Stimulated activated CD8-positive, alpha-beta memory T cell treated with anti-CD3 and anti-CD28 coated beads, Interleukin-4, amount 100 ng/mL, for 48 hours (primary cell): ENCODE measurements around the gene CCND2.
"Not testable (repeated sequence)": the region's sequence is repeated elsewhere in the genome, so short reads cannot be mapped to it uniquely, and the experiment has no call there.

ENCODE experiments used
- DNase-seq: peaks from one replicate; pipeline ENCODE4 v3.0.0-alpha.2; 2020

The CCND2 gene

DNA sequence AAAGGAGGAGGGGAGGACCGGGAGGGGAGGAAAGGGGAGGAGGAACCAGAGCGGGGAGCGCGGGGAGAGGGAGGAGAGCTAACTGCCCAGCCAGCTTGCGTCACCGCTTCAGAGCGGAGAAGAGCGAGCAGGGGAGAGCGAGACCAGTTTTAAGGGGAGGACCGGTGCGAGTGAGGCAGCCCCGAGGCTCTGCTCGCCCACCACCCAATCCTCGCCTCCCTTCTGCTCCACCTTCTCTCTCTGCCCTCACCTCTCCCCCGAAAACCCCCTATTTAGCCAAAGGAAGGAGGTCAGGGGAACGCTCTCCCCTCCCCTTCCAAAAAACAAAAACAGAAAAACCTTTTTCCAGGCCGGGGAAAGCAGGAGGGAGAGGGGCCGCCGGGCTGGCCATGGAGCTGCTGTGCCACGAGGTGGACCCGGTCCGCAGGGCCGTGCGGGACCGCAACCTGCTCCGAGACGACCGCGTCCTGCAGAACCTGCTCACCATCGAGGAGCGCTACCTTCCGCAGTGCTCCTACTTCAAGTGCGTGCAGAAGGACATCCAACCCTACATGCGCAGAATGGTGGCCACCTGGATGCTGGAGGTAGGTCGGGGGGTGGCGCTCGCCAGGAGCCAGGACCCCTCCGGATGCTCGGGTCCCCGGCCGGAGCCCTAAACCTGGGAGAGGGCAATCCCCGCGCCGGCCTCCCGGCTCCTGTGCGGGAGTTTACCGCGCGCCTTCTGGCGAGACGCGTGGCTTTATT is at the start of gene CCND2:
CCND2 (plus strand) TSS at position 111 of the 744 bp plus-strand sequence; CDS start at position 390, 279 bp downstream.
- DNase-seq: peak; percentile 87

GRCh38 chr12:4224206-4224889 is 49.2 kb upstream of the CCND2 start:
- DNase-seq: no peak

DNA sequence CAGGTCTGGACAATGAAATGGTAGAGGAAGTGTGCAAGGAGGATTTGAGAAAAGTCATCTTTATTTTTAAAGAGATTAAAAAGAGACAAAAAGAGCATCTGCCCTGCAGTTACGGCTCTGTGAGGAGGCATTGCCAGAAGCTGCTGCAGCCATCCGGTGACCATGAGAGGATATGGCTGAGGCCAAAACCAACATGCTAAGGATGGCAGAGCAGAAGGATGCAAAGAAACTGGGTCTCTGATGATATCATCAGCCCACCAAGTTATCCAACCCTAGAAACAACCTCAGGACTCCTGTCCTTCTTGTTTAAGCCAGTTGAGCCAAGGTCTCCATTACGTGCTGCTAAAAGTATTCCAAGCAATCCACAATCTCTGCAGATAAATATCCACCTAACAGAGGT is 48.0 kb upstream of the CCND2 start:
- no peak for DNase-seq

DNA sequence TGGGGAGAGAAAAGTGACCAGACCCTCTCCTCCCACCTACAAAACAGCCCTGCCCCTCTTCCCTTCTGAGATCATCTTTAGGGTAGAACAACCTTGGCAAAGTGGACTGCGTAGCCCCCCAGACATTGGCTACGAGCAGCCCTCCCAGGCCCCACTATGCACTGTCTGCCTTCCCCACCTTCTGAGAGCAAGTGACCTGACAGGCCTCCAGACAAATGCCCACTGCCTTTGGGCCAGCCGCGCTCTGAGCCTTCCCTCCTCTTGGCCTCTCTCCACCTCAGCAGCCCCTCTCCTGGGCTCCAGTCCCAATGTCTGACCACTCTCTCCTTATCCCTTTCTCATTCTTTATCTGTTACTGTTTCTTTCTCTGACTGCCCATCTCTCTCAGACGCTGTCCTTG is 46.5 kb upstream of the CCND2 start:
- DNase-seq: no peak

DNA sequence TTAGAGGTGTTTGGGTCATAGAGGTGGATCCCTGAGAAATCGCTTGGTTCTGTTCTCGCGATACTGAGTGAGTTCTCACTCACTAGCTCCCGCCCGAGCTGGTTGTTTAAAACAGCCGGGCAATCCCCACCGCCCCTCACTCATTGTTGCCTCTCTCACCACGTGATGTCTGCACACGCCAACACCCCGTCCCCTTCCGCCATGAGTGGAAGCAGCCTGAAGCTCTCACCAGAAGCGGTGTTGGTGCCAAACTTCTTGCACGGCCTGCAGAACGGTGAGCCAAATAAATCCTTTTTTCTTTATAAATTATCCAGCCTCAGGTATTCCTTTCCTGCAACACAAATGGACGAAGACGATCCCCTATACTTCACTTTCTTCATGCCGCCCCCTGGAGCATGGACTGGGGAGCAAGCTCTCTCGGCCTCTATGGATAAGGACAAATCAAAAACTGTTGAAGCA is 45.4 kb upstream of the CCND2 start:
- no peak for DNase-seq

- DNase-seq: no peak
Measured at GRCh38 chr12:4230526-4230925, 43.0 kb upstream of the CCND2 start.

DNA sequence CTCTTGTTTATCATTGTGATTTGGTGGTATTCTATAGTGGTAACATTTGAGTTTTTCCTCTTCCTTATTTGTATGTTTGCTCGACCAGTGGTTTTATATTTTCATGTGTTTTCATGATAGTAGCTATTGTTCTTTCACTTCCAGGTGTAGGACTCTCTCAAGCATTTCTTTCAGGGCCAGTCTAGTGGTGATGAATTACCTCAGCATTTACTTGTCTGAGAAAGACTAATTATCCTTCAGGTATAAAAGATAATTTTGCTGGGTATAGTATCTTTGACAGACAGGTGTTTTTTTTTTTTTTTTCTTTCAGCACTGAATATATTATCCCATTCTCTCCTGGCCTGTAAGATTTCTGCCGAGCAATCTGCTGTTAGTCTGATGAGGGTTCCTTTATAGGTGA is 35.0 kb upstream of the CCND2 start:
- DNase-seq: no peak

GRCh38 chr12:4239746-4240145 is 33.8 kb upstream of the CCND2 start:
- no peak for DNase-seq

DNA sequence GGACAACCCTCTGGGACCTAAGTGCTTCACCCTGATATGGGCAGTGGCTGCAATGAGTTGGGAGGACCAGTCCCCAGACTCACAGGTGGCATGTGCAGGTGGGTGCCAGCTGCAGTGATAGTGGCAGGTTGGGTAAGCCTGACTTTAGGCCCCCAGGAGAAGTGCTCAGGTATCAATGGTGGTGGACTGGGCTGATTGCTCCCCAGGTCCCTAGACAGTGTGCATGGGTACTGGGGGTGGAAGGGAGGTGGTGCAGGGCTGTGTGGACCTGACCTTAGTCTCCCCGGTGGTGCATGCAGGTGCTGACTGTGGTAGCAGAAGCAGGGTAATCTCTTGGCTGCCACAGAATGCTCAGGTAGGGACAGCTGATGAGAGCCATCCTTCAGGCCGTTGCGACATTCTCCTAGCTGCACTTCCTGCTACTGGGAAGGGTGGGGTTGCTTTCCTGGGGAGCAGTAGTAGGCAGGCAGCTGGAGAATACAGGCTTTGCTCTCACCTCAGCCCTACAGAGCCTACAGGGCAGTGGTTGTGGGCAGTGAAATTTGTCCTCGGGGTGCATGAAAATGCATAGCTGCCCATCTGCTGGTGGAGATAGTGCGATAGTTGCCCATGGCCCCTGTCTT is 33.3 kb upstream of the CCND2 start:
- DNase-seq: no peak

- DNase-seq: no peak
Measured at GRCh38 chr12:4240981-4241380, 32.6 kb upstream of the CCND2 start.

DNA sequence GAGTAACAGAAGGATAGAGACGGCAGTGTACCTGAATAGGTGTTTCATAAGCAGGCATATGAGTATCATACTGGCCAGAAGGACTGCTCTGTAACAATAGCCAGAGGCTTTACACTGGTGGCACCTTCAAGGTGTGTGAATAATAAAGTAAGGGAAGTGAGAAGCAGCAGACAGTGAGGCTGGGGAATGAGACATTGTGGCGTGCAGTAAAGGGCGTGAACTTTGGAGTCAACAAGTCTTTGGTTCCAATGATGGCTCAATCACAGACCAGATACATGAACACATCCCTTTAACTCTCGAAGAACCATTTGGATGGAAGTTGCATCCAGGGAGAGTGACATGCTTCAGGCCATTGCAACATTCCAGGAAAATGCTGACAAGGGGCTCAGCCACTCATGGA is 32.0 kb upstream of the CCND2 start:
- no peak for DNase-seq

GRCh38 chr12:4242595-4242994 is 31.0 kb upstream of the CCND2 start:
- DNase-seq: no peak

GRCh38 chr12:4243091-4243490 is 30.5 kb upstream of the CCND2 start:
- no peak for DNase-seq

- DNase-seq: not testable (repeated sequence)
Measured at GRCh38 chr12:4243491-4244100, 30.0 kb upstream of the CCND2 start.

DNA sequence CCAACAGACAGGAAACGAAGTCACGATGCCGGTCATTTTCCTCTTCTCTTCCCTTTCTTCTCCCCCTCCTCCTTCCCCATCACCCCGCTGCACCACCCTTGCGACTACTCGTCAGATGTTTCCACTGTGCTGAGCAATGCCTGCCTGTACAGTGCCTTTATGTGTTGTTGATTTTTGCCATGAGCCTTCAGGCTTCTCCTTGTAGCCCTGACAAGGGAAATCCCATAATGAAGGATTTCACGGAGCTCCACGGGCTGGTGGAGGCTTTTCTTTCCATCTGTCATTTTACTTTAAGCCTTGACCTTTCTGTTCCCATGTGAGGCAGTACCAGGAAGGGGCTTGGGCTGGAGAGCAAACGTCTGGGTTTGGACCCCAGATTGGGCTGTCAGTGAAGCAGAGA is 28.7 kb upstream of the CCND2 start:
- no peak for DNase-seq

GRCh38 chr12:4245446-4245845 is 28.1 kb upstream of the CCND2 start:
- DNase-seq: no peak

GRCh38 chr12:4246116-4246515 is 27.4 kb upstream of the CCND2 start:
- DNase-seq: no peak

GRCh38 chr12:4250691-4251090 is 22.9 kb upstream of the CCND2 start:
- peak; percentile 48 for DNase-seq

GRCh38 chr12:4251216-4251891 is 22.2 kb upstream of the CCND2 start:
- peak; percentile 40 for DNase-seq

- DNase-seq: no peak
Measured at GRCh38 chr12:4251967-4252366, 21.6 kb upstream of the CCND2 start.

- no peak for DNase-seq
Measured at GRCh38 chr12:4252601-4253000, 21.0 kb upstream of the CCND2 start.

DNA sequence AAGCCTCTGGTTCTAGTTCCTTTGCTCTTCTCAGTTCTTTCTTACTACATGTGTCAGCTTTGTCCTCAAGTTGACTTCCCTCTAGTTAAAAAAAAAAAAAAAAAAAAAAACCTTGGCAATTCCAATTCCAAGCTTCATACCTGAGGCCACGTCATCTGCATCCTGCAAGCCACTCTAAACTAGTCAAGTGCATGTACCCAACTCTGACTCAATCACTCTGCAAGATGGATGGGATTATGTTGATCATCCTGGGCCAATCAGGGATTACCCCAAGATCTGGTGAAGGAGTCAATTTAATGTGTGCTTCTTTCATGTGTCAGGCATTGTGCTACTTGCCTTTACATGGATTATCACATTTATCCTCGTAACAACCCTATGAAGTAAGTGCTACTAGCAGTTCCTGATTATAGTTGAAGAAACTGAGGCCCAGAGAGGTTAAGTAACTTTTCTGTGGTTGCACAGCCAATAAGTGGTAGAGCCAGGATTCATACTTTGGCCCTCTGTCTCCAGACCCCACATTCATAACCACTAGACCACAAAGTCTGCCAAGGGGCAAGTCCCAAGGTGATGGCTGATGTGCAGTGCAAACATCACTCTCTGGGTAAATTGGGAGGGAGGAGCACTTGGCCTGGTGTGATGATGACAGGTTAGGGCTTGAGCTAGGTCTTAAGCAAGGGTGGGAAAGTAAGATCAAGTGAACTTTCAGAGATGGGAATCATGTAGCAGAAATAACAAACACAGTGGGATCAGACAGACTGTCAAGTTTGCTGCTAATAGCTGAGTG is 17.3 kb upstream of the CCND2 start:
- DNase-seq: no peak
